H1 (cell line): ENCODE results near the gene CARD14. TPM values are rescaled to one million over a fixed set of nuclear protein-coding genes. Genes with fewer than 3 reads are reported as not detected.

Source experiments
- CTCF ChIA-PET: fragments of 300-600 bp; sonication (Branson Sonifier 250); formaldehyde crosslinking; loops from one replicate; lab custom pipeline; 2021; ENCODE audit not compliant: partially characterized antibody; lab: Charles Lee
- POLR2A ChIA-PET: fragments of 300-600 bp; sonication (Branson Sonifier 250); formaldehyde crosslinking; loops from one replicate; lab custom pipeline; 2021; ENCODE audit warnings: inconsistent platforms; ENCODE audit not compliant: partially characterized antibody; lab: Charles Lee
- DNase-seq, 2 experiments: peaks; one replicate each; pipeline versions ENCODE4 v3.0.0 to v3.0.0-alpha.2; 2010 to 2022; ENCODE audit warnings: low spot score in 2 of 2, low read depth in 1 of 2, mixed read lengths in 1 of 2
- FAIRE-seq: peaks from 2 replicates; lab custom pipeline; 2011; peaks lifted over from hg19 to GRCh38; lab: Jason Lieb, UNC
- H2AFZ ChIP-seq: 2 replicates; pipeline ENCODE4 v1.8.1; 2012; ENCODE audit warnings: low read length, inconsistent platforms
- H2AK5ac ChIP-seq: 2 replicates; pipeline ENCODE4 v1.6.1; 2013; ENCODE audit warnings: low read depth, low read length
- H2BK120ac ChIP-seq: replicated peaks from 2 replicates; pipeline ENCODE3; 2013; ENCODE audit warnings: low read depth, low read length, inconsistent platforms
- H2BK12ac ChIP-seq: 2 replicates; pipeline ENCODE4 v1.6.1; 2013; ENCODE audit warnings: low read depth, low read length
- H2BK15ac ChIP-seq: 2 replicates; pipeline ENCODE4 v1.6.1; 2013; ENCODE audit warnings: low read length
- H2BK20ac ChIP-seq: 2 replicates; pipeline ENCODE4 v1.6.1; 2013; ENCODE audit warnings: low read length
- H2BK5ac ChIP-seq: 2 replicates; pipeline ENCODE4 v1.6.1; 2013; ENCODE audit warnings: low read depth, low read length
- H3K14ac ChIP-seq: 2 replicates; pipeline ENCODE4 v1.6.1; 2013; ENCODE audit warnings: inconsistent platforms; ENCODE audit not compliant: insufficient read length
- H3K18ac ChIP-seq: 2 replicates; pipeline ENCODE4 v1.6.1; 2013; ENCODE audit warnings: low read length; ENCODE audit errors: extremely low read depth
- H3K23ac ChIP-seq: 2 replicates; pipeline ENCODE4 v1.6.1; 2013; ENCODE audit warnings: inconsistent platforms; ENCODE audit not compliant: insufficient read length
- H3K23me2 ChIP-seq: 2 replicates; pipeline ENCODE4 v1.6.1; 2013; ENCODE audit warnings: low read depth, low read length
- H3K27ac ChIP-seq: 2 replicates; pipeline ENCODE4 v1.6.1; 2011; ENCODE audit warnings: low read depth, low read length, inconsistent platforms
- H3K27me3 ChIP-seq, 4 experiments: replicated peaks in 1 of 4; 1 replicate in 1 of 4; 2 replicates in 3 of 4; pipeline versions ENCODE4 v1.6.1 to v1.8.1; 2011 to 2013; ENCODE audit warnings: low read length in 3 of 4, mild to moderate bottlenecking in 3 of 4, inconsistent platforms in 2 of 4, mixed read lengths in 2 of 4, moderate library complexity in 1 of 4; ENCODE audit not compliant: control insufficient read depth in 3 of 4, insufficient read depth in 3 of 4; ENCODE audit errors: extremely low read depth in 1 of 4
- H3K36me3 ChIP-seq, 4 experiments: 2 replicates each; pipeline versions ENCODE4 v1.6.1 to v1.8.1; 2011 to 2013; ENCODE audit warnings: mild to moderate bottlenecking in 4 of 4, low read length in 3 of 4, moderate library complexity in 2 of 4, control low read depth in 1 of 4, inconsistent platforms in 1 of 4; ENCODE audit not compliant: insufficient read depth in 4 of 4, control insufficient read depth in 2 of 4
- H3K4ac ChIP-seq: replicated peaks from 2 replicates; pipeline ENCODE3; 2013; ENCODE audit warnings: low read length, low read depth, mixed read lengths, inconsistent platforms; ENCODE audit not compliant: insufficient read length
- H3K4me1 ChIP-seq, 4 experiments: replicated peaks in 1 of 4; 1 replicate in 1 of 4; 2 replicates in 3 of 4; pipeline versions ENCODE4 v1.6.1 to v1.8.1; 2011 to 2013; ENCODE audit warnings: low read length in 3 of 4, inconsistent platforms in 2 of 4, mixed read lengths in 1 of 4; ENCODE audit not compliant: insufficient read depth in 4 of 4, control insufficient read depth in 3 of 4
- H3K4me2 ChIP-seq, 2 experiments: 2 replicates each; pipeline versions ENCODE4 v1.6.1 to v1.8.1; 2011 to 2013; ENCODE audit warnings: low read depth in 2 of 2, low read length in 2 of 2, control low read depth in 1 of 2, inconsistent platforms in 1 of 2, mild to moderate bottlenecking in 1 of 2; ENCODE audit not compliant: insufficient read depth in 1 of 2
- H3K4me3 ChIP-seq, 4 experiments: fragments of 200-600, 300-600 bp in 1 of 4; sonication (generic), shearing (Covaris generic), sonication (Bioruptor Twin) in 1 of 4; 2 replicates each; pipeline versions ENCODE4 v1.5.1 to v1.8.1; 2011 to 2016; ENCODE audit warnings: low read length in 4 of 4, low read depth in 3 of 4, control low read depth in 2 of 4, inconsistent platforms in 2 of 4, mild to moderate bottlenecking in 2 of 4, mixed read lengths in 1 of 4, moderate library complexity in 1 of 4; ENCODE audit not compliant: insufficient read depth in 2 of 4; ENCODE audit errors: extremely low read depth in 1 of 4
- H3K56ac ChIP-seq: replicated peaks from 2 replicates; pipeline ENCODE3; 2013; ENCODE audit warnings: low read depth, mild to moderate bottlenecking, mixed read lengths, low read length, inconsistent platforms; ENCODE audit not compliant: insufficient read length
- H3K79me1 ChIP-seq: 2 replicates; pipeline ENCODE4 v1.6.1; 2013; ENCODE audit warnings: low read depth, low read length, control low read depth
- H3K79me2 ChIP-seq, 2 experiments: 2 replicates each; pipeline versions ENCODE4 v1.6.1 to v1.8.1; 2012 to 2013; ENCODE audit warnings: low read length in 2 of 2, mild to moderate bottlenecking in 2 of 2, inconsistent platforms in 1 of 2; ENCODE audit not compliant: insufficient read depth in 2 of 2, control insufficient read depth in 1 of 2
- H3K9ac ChIP-seq, 4 experiments: replicated peaks in 1 of 4; 1 replicate in 1 of 4; 2 replicates in 3 of 4; pipeline versions ENCODE4 v1.6.1 to v1.8.1; 2011 to 2013; ENCODE audit warnings: low read depth in 3 of 4, low read length in 3 of 4, control low read depth in 2 of 4, mild to moderate bottlenecking in 2 of 4, moderate library complexity in 2 of 4, inconsistent platforms in 1 of 4; ENCODE audit errors: extremely low read depth in 1 of 4
- H3K9me3 ChIP-seq, 2 experiments: 2 replicates each; pipeline versions ENCODE4 v1.6.1 to v1.8.1; 2012 to 2013; ENCODE audit warnings: mild to moderate bottlenecking in 2 of 2, moderate library complexity in 2 of 2, control low read depth in 1 of 2, inconsistent platforms in 1 of 2, low read depth in 1 of 2, low read length in 1 of 2, mixed read lengths in 1 of 2; ENCODE audit not compliant: insufficient read depth in 2 of 2
- H4K20me1 ChIP-seq, 2 experiments: replicated peaks in 1 of 2; 2 replicates each; pipeline versions ENCODE3 to v1.8.1; 2011 to 2013; ENCODE audit warnings: inconsistent platforms in 2 of 2, low read length in 2 of 2, mild to moderate bottlenecking in 1 of 2; ENCODE audit not compliant: insufficient read depth in 2 of 2, control insufficient read depth in 1 of 2
- H4K5ac ChIP-seq: 2 replicates; pipeline ENCODE4 v1.6.1; 2013; ENCODE audit warnings: low read length, low read depth, mixed read lengths, inconsistent platforms; ENCODE audit not compliant: insufficient read length
- H4K8ac ChIP-seq: 2 replicates; pipeline ENCODE4 v1.8.0; 2013; ENCODE audit warnings: mild to moderate bottlenecking, moderate library complexity, low read length, inconsistent platforms; ENCODE audit not compliant: insufficient read depth; ENCODE audit errors: extremely low read depth
- H4K91ac ChIP-seq: replicated peaks from 2 replicates; pipeline ENCODE3; 2013; ENCODE audit warnings: low read length, mixed read lengths, inconsistent platforms; ENCODE audit not compliant: insufficient read length
- CHD1 ChIP-seq: IDR thresholded peaks from 2 replicates; pipeline ENCODE4 v1.6.1; 2012; ENCODE audit warnings: low read depth, low read length, improper control_type of control experiment
- NANOG ChIP-seq: IDR thresholded peaks from 2 replicates; pipeline ENCODE4 v1.6.1; 2011; ENCODE audit warnings: low read length, low read depth, mild to moderate bottlenecking, inconsistent platforms; ENCODE audit not compliant: insufficient read depth, poor library complexity, severe bottlenecking
- WGBS, 2 experiments: shearing (Covaris generic) in 1 of 2; methylation state at CpG; one replicate each; pipeline versions ENCODE4 v1.1.6 to v1.1.7; 2013 to 2015; ENCODE audit warnings: low lambda C conversion rate in 2 of 2, mixed read lengths in 2 of 2, inconsistent platforms in 1 of 2, low coverage in 1 of 2, missing lambda C conversion rate in 1 of 2; ENCODE audit not compliant: insufficient replicate concordance in 2 of 2, insufficient coverage in 1 of 2, insufficient read length in 1 of 2; ENCODE audit errors: extremely low coverage in 1 of 2, missing lambda C conversion rate in 1 of 2; 5-methylcytosine and 5-hydroxymethylcytosine counted together
- polyA plus RNA-seq, 7 experiments: library from polyadenylated mRNA; depleted of rRNA in 3 of 7; stranded (reverse) in 5 of 7; unstranded in 2 of 7; fragments of >200 nt in 5 of 7; fragments of 200-250 nt in 2 of 7; gene quantifications; 1 replicate in 5 of 7; 2 replicates in 1 of 7; 4 replicates in 1 of 7; pipeline versions ENCODE4 v1.2.1 to v1.2.3, GENCODE V29; 2011 to 2013; ENCODE audit warnings: missing spikeins in 2 of 7, mixed read lengths in 2 of 7
- total RNA-seq: library from RNA; stranded (reverse); fragmentation: NEBNext Ultra II Directional; extraction: Animal tissue kit (Norgen Biotek cat#: 25700); gene quantifications from 2 replicates; pipeline ENCODE4 v1.2.1, GENCODE V29; 2021

The CARD14 gene
- total and polyA plus RNA-seq, 2 of the 8 experiments (the other 6 are each of a cell fraction or from before 2014, with no cell fraction given), result 0.08 TPM; not detected in 1

- Histone ChIP-seq H3K9me3 (peaks cover 15 to 20% of the 10 kb centered on the region in 2 experiments; a peak in 3 of 4 replicates), H3K4ac (no peak overlapping the region), H3K36me3 (no peaks in the 10 kb centered on the region; a peak in 1 of 8 replicates), H2BK20ac (no peak overlapping the region), H2AK5ac (no peak overlapping the region), H3K4me3 (peak overlapping the region in 1 of 4 experiments; percentile 29; a peak in 2 of 8 replicates), H2BK12ac (no peak overlapping the region), H3K14ac (no peak overlapping the region), H4K91ac (no peak overlapping the region), H3K79me2 (no peaks in the 10 kb centered on the region), H4K20me1 (no peaks in the 10 kb centered on the region), H2AFZ (no peak overlapping the region), H3K79me1 (no peaks in the 10 kb centered on the region), H3K18ac (no peak overlapping the region), H4K5ac (no peak overlapping the region), H3K23me2 (no peaks in the 10 kb centered on the region), H2BK15ac (no peak overlapping the region), H4K8ac (no peak overlapping the region), H3K4me2 (peak overlapping the region; percentile 45 to 62; a peak in 3 of 4 replicates), H3K4me1 (peaks cover 7 to 17% (median 12%) of the 10 kb centered on the region in 4 experiments), H3K27ac (no peak overlapping the region; the same call in 1 of the 2 replicates), H3K23ac (no peak overlapping the region), H3K56ac (no peak overlapping the region), H3K27me3 (peaks cover 0 to 4% (median 0%) of the 10 kb centered on the region in 4 experiments; a peak in 4 of 7 replicates), H2BK120ac (no peak overlapping the region), H2BK5ac (no peak overlapping the region), H3K9ac (no peak overlapping the region; a peak in 1 of 7 replicates)
- ChIA-PET POLR2A (interaction anchor here (0.8 to 2.1 kb wide), 2 partner anchors 9 to 57 kb away, joined by 4 to 11 read pairs; no protein-coding TSS in a partner anchor), CTCF (interaction anchor here (1.3 kb wide), 1 partner anchor 42 kb away, joined by 6 read pairs; no protein-coding TSS in a partner anchor)
- TF ChIP-seq NANOG (peak; percentile 35), CHD1 (no peak)
- FAIRE-seq (peak; percentile 55), DNase-seq (no peak)
- WGBS, 2 experiments, result 15% methylated on average over 5 of the region's 5 CpGs; no CpG with 5 or more reads in 1 of the 2 experiments
Measured at GRCh38 chr17:80154166-80154565, 15.7 kb upstream of the CARD14 start.
